A673 (cell line): ENCODE results near the gene GOLGA1. TPM values are rescaled to one million over a fixed set of nuclear protein-coding genes. Genes with fewer than 3 reads are reported as not detected.

ENCODE experiments used
- BruUV-seq: library from RNA; stranded (reverse); fragments of 400-500 nt; replicated peaks from 2 replicates; lab custom pipeline; 2021; lab: Mats Ljungman, UMichigan
- CTCF ChIA-PET: fragments of 300-600 bp; sonication (Branson Sonifier 250); formaldehyde crosslinking; loops from one replicate; lab custom pipeline; 2022; ENCODE audit warnings: antibody characterized with exemption; lab: Charles Lee
- POLR2A ChIA-PET: fragments of 300-600 bp; sonication (Branson Sonifier 250); formaldehyde crosslinking; loops from one replicate; lab custom pipeline; 2022; ENCODE audit warnings: antibody characterized with exemption; ENCODE audit not compliant: low non-redundant PET; lab: Charles Lee
- DNase-seq: peaks from one replicate; pipeline ENCODE4 v3.0.0-alpha.2; 2015; ENCODE audit warnings: low spot score
- H3K27ac ChIP-seq: fragments of 200-600 bp; sonication (generic); 2 replicates; pipeline ENCODE4 v1.5.1; 2016; ENCODE audit warnings: mixed run types, low read depth, mild to moderate bottlenecking, mixed read lengths, antibody characterized with exemption, low read length; ENCODE audit not compliant: poor library complexity, severe bottlenecking
- H3K27me3 ChIP-seq: fragments of 200-600 bp; sonication (generic); replicated peaks from 2 replicates; pipeline ENCODE4 v1.6.1; 2017; ENCODE audit warnings: mixed run types, low read depth, mild to moderate bottlenecking, mixed read lengths, antibody characterized with exemption, low read length; ENCODE audit not compliant: insufficient read depth, poor library complexity
- H3K36me3 ChIP-seq: fragments of 200-600 bp; sonication (generic); 2 replicates; pipeline ENCODE4 v1.6.1; 2016; ENCODE audit warnings: mixed run types, mild to moderate bottlenecking, mixed read lengths, antibody characterized with exemption, low read length; ENCODE audit not compliant: insufficient read depth, poor library complexity, severe bottlenecking
- H3K4me1 ChIP-seq: fragments of 200-600 bp; sonication (generic); 2 replicates; pipeline ENCODE4 v1.6.1; 2017; ENCODE audit warnings: mixed run types, mild to moderate bottlenecking, mixed read lengths, antibody characterized with exemption, low read length; ENCODE audit not compliant: insufficient read depth, poor library complexity, severe bottlenecking
- H3K4me3 ChIP-seq: fragments of 200-600 bp; sonication (generic); 2 replicates; pipeline ENCODE4 v1.5.1; 2016; ENCODE audit warnings: low read depth, mixed run types, mild to moderate bottlenecking, mixed read lengths, low read length; ENCODE audit not compliant: poor library complexity, severe bottlenecking
- H3K9me3 ChIP-seq: fragments of 200-600 bp; sonication (generic); 2 replicates; pipeline ENCODE4 v1.6.1; 2016; ENCODE audit warnings: mixed run types, low read depth, mild to moderate bottlenecking, mixed read lengths, antibody characterized with exemption, low read length; ENCODE audit not compliant: poor library complexity, severe bottlenecking
- CTCF ChIP-seq: fragments of 300-800, 200-600 bp; sonication (generic); conservative IDR thresholded peaks from 2 replicates; pipeline ENCODE4 v1.5.1; 2017; ENCODE audit warnings: low read depth, mild to moderate bottlenecking, antibody characterized with exemption, low read length, moderate library complexity, mixed read lengths
- EZH2 ChIP-seq: fragments of 200-600 bp; sonication (generic); IDR thresholded peaks from 2 replicates; pipeline ENCODE4 v1.6.1; 2017; ENCODE audit warnings: borderline replicate concordance, low read depth, mild to moderate bottlenecking, mixed read lengths, antibody characterized with exemption, low read length; ENCODE audit not compliant: poor library complexity, severe bottlenecking
- intact Hi-C: fragments of 100-400 bp; cut with micrococcal nuclease; formaldehyde crosslinking; loops from one replicate; pipeline ENCODE4 v1.10.0; 2022; ENCODE audit not compliant: unreplicated experiment
- total RNA-seq: library from RNA; stranded (reverse); gene quantifications from 2 replicates; pipeline ENCODE4 v1.2.3, GENCODE V29; 2021

Gene GOLGA1
- total RNA-seq, 1 experiment from 2014 or later: 21.7 TPM

DNA sequence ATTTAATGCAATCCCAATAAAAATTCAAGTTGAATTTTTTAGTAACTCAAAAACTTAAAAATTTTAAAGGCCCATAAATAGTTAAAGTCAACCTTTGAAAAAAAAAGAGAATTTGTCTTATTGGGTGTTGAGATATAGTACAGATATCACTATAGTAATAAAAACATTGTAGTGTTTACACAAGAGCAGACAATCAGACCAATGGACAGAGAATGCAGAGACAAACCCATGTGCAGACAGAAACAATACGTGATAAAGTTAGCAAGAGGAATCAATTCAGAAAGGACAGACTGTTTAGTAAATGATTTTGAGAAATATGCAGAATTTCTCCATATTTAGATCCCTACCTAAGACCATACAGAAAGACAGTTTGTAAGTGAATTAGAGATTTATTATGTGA is 33.9 kb downstream of the GOLGA1 start:
- ChIA-PET CTCF (no interaction called here), POLR2A (no interaction called here)
- Histone ChIP-seq H3K4me1 (no peaks in the 10 kb centered on the region), H3K9me3 (no peaks in the 10 kb centered on the region), H3K36me3 (no peaks in the 10 kb centered on the region), H3K4me3 (no peak overlapping the region), H3K27me3 (no peaks in the 10 kb centered on the region), H3K27ac (no peak overlapping the region)
- no TSS peak for BruUV-seq
- no peak for DNase-seq
- intact Hi-C loops: no loop called here
- TF ChIP-seq EZH2 (no peak), CTCF (no peak)

- no peaks in the 10 kb centered on the region for H3K4me1 ChIP-seq
- no peaks in the 10 kb centered on the region for H3K9me3 ChIP-seq
- H3K36me3 ChIP-seq: no peaks in the 10 kb centered on the region
- no peak for TF ChIP-seq EZH2
- TF ChIP-seq CTCF: no peak
- ChIA-PET CTCF (no interaction called here), POLR2A (no interaction called here)
- no peak for DNase-seq
- H3K4me3 ChIP-seq: no peak overlapping the region
- H3K27me3 ChIP-seq: no peaks in the 10 kb centered on the region
- no TSS peak for BruUV-seq
- no peak overlapping the region for H3K27ac ChIP-seq
- intact Hi-C loops: no loop called here
Observed at GRCh38 chr9:124899845-124900244, 41.0 kb downstream of the GOLGA1 start.

DNA sequence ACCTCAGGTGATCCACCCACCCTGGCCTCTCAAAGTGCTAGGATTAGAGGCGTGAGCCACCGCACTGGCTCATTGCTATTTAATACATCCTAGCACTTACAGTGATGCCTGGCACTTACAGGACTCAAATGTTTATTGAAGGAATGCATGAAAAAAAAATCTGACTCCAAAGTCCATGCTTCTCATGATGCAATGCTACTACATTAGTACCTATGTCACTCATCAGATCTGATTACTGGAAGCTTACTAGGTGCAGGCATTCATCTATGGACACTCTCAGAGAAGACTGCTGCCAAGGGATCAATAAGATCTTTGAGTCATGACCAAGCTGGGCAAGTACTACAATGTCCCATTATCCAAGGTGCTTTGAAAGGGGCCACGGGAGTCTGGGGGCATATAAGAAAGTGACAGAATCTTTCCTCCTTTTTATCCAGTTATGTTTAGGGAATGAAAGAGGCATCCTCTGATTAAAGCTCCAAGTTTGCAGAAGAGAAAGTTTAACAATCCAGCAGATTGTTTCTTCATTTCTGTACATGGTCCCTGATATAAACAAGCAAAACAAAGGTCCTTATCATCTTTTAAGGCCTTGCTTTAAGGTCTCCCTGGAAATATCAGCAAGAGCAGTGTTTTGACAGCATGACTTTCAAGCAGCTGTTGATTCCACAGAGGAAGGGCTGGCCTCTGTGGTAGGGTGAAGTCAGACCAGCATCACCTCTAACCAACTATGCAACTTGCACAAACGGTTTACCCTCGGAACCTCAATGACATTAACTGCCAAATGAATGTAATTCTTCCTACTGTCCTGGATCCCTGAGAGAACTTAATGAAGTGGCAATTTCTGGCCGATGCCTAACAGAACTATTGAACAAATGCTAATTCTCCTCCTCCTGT is 43.1 kb downstream of the GOLGA1 start:
- Histone ChIP-seq H3K36me3 (no peaks in the 10 kb centered on the region), H3K4me1 (peaks cover 6% of the 10 kb centered on the region), H3K4me3 (no peak overlapping the region), H3K9me3 (no peaks in the 10 kb centered on the region), H3K27ac (no peak overlapping the region), H3K27me3 (no peaks in the 10 kb centered on the region)
- no TSS peak for BruUV-seq
- DNase-seq: no peak
- intact Hi-C loops: no loop called here
- TF ChIP-seq CTCF (no peak), EZH2 (no peak)
- POLR2A ChIA-PET: no interaction called here
- CTCF ChIA-PET: no interaction called here
